PFSK-1 (cell line): ENCODE measurements around the gene CDC42BPB.

ENCODE experiments used
- POLR2AphosphoS5 ChIP-seq: IDR thresholded peaks from 2 replicates; pipeline ENCODE4 v1.6.1; 2012; ENCODE audit warnings: low read depth, mild to moderate bottlenecking, control low read depth, low read length, moderate library complexity
- SIN3A ChIP-seq: IDR thresholded peaks from 2 replicates; pipeline ENCODE4 v1.6.1; 2012; ENCODE audit warnings: mild to moderate bottlenecking, low read length, moderate library complexity, borderline replicate concordance; ENCODE audit not compliant: insufficient read depth

- no peak for TF ChIP-seq POLR2AphosphoS5
- TF ChIP-seq SIN3A = no peak
Observed at GRCh38 chr14:103057372-103058163, at the start of gene CDC42BPB.
